ENCODE measurements around the gene NREP.

Gene NREP

DNA sequence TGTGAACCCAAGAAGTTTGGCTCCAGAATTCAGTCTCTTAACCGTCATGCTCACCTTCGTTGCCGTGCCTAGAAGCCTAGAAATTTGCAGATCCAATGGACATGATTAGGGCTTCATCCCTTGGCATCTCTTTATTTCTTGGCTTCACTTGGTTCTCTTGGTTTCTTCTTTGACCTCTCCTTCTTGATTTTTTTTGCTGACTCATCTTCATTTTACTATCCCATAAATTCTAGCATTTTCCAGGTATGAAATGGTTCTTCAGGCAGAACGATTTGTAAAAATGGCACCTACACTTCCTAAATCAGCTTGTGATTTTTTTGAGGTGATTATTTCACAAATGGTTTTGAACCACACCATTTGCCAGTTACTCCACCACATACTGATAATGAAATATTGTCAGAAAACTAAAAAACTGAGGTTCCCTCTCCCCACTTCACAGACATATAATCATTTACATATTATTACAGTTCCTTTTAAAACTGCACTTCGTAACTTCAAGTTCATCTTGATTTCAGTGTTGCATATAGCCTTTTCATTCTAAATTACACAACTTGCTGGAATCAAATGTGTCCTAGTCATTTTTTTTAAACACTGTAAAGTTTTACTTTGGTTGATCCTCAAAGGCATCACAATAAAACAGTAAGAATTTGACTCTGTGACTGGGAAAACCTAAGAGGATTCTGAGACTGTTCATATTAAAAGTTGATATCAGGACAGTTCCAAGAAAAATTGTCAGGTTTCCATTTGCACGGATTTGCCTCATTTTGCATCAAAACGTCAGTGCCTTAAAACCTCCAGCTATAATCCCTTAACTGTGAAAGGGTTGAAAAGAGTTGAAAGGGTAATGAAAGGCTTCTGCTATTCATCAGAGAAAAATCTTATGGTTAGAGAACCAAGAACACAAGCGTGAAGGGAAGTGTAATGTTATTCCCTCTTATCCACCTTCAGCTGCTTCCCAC lies 8.9 kb upstream of the NREP start:
- DNase-seq (ENCODE audit: low spot score) = no peak

DNA sequence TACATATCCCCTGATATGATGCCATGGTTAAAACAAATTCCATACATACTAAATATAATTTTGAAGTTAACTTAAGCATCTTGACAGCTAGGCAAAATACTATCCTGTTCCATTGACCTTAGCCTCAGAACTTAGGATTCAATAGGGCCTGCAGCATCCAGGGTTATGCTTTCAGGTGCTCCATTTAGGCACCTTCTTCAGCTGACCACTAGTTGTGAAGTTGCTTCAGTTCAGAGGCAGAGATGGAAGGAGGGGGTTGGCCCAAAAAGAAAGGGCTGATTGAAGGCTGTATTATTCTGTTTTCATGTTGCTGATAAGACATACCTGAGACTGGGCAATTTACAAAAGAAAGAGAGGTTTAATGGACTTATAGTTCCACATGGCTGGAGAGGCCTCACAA lies 7.0 kb upstream of the NREP start:
- no peak for DNase-seq (ENCODE audit: low spot score)

DNA sequence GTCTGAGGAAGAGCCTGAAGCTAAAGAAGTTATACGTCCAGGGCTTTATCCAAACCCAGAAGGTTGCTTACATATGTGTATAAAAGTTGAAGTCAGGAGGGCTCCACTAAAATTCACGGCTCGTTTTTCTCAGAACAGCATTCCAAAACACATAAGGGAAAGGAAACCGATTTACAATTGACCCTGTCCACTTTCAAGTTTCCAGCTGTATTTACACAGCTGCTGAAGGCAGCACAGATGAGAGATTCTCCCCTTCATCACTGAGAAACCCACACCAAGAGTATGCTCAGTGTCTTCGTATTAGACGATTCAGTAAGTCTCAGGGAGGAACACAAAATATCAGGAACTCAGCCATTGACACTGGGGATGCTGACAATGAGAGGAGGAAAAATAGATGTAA lies 5.9 kb upstream of the NREP start:
- DNase-seq (ENCODE audit: low spot score) = no peak

DNA sequence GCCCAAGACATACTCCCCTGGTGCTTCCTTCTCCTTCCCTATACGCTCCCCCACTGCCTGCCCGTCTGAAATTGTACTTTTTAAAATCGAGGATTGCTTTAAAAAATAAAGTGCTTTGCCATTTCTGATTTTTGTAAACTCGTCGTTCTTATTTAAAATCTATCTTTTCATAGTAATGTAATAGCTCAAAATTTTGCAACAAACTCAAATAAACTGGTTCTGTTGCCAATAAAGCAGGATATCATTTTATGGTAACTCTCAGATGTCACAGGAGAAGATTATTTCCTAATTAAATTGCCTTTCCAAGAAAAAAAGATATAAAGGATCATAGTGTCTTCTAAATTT lies 1.3 kb upstream of the NREP start:
- no peak for DNase-seq (ENCODE audit: low spot score)

DNA sequence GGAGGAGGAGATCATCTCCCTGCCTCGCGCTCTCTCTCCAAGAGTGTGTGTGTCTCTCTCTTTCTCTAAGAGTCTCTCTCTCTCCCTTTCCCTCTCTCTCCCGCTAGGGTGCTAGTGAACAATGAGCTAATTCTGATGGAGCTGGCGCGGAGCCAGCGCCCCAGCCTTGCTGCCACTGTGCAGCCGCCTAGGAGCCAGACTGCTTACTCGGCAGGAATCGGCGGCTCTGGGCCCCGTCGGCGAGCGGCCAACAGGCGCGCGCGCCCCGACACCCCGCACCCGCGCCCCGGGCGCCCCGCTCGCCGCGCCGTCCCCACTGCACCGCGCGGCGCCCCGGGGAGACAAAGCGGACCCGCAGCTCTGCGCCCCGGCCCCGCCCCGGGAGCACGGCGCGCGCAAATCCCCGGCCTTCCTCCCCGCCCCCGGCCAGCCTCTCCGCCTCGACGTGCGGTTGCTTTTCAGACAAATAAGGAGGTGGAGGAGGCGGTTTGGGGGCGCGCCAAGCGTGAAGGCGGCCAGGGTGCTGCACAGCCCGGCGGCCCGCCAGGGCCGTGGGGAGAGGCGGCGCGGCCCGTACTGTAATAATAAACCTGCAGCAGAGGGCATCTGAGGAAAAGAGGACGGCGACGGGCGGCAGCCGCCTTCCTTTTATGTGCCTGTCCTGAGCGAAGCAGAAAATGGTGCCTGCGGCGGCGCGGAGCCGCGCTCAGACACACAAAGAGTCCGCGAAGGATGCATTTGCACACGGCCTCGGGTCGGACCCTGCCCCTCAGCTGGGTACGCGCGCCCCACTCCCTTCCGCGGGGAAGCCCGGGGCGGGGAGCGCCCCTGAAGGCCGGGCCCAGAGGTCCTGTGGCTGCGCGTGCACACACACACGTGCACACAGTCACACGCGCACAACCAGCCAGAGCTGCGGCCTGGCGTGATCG lies 625 bp upstream of the NREP start:
- peak; percentile 64 for DNase-seq (ENCODE audit: low spot score)

DNA sequence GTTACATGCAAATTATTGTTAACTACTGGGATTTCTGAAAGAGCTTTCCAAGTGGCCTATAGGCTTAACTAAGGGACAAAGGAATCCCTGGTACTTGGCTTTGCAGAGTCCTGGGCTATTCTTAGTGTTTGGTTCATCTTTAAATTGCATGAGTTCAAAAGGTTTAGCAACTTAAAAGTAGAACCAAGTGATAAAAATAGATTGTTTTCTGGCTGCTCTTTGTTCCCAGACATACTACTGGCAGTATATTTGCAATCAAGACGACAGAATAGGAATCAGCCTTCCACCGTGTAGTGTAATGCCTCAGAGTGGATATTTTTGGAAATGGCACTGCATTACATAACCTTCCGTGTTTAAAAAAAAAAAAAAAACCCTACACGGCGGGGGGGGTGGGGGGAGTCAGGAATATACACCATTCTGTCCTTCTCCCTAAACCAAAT lies 1.0 kb downstream of the NREP start:
- DNase-seq (ENCODE audit: low spot score) = no peak

DNA sequence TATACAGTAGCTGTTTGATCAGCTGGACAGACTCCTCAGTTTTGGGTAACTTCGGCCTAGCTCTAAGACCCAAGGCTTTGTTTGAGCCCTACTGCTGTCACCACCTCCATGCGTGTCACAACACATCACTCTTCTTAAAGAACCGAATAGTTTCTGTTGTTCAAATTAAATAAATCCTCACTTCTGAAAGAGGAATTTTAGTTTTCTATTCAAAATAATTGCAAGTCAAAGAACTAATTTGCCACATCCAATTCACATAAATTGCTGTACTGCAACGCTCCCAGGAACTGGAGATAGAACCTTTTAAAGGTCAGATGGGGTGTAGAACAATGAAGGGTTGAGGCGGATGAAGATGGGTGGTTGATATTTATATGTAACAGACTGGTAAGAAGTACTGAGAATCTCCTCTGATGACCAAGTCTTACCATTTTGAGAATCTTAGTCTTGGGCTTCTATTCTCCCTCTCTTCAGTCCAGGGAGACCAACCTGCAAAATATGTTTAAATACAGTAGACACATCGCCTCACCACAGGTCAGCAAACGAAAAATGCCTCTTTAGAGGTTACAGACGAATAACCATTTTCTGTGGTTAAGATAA lies 1.6 kb downstream of the NREP start:
- no peak for DNase-seq (ENCODE audit: low spot score)

DNA sequence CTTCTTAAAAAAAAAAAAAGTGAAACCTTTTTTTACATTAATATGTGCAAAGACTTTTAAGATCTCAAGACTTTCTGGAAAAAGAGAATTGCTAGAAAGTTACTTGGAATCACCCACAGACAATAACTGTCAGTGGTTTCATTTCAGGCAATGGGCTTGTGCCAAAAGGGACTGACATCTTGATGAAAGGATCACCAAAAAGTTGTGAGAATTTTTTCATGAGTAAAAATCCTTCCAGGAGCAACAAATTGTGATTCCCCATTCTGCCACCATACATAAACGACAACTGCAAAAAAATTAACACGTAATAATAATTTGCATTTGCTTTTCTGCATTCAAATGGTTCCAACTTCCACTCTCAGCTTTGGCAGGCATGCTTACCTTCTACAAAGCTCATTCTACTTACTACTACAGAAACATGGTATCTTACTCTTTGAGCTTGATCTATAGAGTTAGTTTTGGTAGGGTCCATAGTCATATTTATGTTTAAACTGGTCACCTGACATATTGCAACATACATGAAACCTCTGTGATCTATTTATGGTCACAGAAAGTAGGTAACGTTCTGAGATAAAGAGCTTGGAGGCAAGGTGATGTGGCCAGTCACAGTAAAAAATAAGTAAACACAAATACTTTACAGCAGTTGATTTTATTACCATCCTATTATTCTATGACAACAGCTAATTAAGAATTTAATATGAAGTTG lies 3.0 kb downstream of the NREP start:
- no peak for DNase-seq (ENCODE audit: low spot score)

DNA sequence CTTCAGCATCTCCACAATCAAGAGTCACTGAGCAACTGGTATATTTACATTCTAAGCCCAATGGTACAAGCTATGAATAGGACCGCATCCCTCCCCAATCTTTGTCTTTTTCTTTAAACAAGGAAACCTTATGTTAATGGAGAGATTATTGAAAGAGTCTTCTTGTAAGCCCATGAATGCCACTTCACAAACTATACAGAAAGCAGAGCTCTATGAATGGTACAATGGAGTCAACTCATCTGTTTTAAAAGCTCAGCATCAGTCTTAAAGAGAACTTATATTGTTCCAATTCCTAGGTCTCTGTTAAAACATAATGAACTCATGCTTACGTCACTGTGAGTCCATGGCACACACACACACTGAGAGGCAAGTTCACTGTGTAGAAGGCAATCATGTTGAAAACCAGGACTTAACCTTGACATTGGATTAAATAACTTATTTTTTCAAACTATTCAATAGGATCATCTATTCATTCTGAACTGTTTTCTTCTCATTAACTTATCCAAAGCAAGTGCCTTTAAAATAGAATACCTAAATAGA lies 4.5 kb downstream of the NREP start:
- DNase-seq (ENCODE audit: low spot score) = no peak

DNA sequence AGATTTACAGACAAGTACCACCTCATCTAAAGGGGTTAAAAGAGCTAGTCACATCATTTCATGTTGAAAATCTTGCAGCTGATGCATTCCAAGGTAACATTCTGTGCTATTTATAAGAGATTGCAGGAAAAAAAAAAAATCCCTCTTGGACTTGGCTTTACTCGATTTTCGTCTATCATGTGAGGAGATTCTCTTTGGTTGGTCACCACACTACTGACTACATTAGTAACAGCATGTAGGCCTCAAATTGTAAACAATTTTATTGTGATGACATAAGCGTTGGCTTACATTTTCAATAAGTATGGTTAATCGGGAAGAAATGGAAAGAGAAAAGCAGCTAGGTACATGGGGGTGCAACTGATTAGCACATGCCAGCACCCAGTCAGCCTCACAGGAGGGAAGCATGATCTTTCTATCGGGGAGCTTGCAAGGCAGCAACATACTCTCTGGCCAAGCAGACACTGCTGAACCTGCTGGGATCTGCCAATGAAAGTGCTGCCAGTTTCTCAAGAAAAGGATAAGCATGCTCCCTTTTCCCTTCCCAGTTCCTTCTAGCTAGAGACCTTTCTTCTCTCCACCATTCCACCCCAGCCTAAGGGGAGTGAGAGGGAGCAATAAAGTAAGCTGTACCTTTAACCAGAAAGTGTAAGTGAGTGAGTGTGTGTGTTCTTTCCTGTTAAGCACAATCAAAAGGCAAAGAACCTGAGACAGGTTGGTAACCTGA lies 7.5 kb downstream of the NREP start:
- no peak for DNase-seq (ENCODE audit: low spot score)

DNA sequence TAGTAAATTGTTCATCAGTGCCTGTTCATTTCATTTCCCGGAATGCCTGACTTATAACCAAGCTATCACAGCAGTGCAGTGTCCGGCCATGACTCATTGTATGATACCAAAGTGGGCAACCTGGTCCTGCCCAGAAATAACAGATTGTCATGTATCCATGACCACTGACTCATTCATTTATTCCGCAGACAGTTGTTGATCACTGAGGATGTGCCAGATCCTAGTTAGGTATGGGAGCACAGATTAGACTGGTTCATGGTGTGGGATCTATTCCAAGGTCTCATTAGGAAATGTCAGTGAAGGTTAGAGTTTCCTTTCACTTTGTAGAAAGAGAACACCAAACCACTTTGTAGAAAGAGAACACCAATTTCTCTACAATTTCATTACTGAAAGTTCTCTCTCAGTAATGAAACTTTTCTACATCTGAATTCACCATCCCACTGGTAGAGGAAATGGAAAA lies 8.7 kb downstream of the NREP start:
- DNase-seq (ENCODE audit: low spot score) = no peak

DNA sequence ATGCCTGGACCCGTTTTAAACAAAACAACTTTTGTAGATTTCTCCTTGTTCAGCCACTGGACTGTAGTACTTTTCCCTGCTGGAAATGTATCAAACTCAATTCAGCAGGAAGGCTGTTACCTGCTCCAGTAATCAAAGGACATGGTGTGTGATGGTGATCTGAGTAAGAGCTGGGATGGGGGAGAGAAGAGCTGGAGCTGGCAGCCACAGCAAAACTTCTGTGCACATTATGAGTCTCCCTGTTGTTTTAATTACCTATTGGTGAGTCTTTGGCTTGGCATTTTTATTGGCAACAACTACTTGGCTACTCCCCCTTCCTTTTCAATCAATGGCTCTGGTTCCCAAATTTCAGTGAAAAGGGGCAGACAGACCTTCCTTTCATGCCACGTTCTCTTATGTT lies 9.7 kb downstream of the NREP start:
- DNase-seq (ENCODE audit: low spot score) = no peak

DNA sequence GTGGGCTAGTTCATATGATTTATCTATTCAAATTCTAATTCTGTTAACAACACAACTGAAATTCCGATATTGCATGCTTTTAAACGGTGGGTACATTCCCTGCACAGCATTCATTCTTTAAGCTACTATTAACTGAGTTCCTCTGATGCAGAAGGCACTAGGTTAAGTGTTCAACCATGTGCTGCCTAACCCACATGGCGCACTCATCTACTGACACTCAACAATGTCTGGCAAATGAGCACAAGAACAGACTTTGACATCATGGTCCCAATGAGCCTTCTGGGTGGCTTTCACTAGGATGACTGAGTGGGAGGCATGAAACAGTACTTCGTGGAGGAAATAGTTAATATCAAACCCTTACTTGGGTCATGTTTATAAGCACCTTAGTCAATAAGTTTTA lies 10.2 kb downstream of the NREP start:
- DNase-seq (ENCODE audit: low spot score) = no peak

DNA sequence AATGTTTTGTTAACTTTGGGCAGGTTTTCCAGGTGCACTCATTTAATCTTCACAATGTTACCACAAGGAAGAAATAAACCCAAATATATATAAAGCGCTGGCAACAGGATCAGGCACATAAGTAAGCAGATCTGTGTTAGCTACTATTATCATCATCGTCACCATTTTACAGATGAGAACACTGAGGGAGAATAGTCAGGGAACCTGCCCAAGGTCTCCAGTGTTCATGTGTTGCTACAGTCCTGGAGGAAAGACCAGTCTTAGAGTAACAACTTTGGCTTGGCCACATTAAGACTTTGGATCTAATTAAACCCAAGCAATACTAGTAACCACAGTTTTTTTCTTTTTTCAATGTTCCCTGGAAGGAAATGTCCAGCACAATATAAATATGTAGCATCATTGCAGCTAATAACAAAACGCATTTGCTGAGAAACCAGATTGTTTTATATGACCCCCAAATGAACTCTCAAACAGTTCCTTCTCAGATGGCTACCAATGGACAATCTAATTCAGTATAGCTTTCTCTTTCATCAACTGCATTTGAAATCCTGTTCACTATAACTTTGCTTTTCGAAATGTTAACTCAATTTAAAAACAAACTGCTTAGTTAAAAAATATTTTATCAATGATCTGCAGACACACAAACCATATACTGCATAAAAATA lies 11.8 kb downstream of the NREP start:
- no peak for DNase-seq (ENCODE audit: low spot score)

DNA sequence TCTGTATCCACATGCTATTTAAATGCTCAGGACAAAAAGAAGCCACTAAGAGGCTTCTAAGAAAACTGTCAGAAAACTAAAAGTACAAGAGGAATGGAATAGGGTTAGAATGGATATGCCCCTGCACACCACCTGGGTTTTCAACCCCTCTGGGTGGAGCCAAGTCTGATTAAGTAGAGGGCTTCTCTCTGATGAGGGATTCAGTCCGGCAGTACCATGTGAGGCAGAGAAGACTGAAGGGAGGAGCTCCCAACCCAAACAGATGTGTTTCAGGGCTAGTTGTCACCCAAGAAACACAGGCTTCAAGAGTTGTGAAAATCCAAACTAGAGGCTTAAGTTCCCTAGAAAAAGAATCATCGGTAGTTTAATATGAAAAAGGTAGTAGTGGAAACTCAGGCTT lies 12.5 kb downstream of the NREP start:
- no peak for DNase-seq (ENCODE audit: low spot score)

DNA sequence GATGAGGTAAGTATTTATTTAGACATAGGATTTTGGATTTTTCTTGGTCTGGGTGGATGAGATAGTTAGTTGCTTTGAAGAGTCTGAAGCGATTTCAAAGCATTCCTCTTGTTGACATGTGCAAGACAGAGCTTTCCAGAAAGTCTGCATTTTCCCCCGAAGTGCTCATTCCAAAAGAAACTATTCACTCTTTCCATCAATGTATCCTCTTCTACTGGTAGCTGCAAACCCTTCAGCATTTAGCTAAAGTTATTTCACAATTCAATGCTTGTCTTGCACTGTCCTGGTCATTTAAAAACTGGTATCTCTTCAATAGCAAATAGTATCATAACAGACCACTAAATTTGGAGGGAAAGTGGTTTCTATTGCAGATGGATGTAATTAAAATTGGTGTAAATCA lies 13.0 kb downstream of the NREP start:
- no peak for DNase-seq (ENCODE audit: low spot score)

DNA sequence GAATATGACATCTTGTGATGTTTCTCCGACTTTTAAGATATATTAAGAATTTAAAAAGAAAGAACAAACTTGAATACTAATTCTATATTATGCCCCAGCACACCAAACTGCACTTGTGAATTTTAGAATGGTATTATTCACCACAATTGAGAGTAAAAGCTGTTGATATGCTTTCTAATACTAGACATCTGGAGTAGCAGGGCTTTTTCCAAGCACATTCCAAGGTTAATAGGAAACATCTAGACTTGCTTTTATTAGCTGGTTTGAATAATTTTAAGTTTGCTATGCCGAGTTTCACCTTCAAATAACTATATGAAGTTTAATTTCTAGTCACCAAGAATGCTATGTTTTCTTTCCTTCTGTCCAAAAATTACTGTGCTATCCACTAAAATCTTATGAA lies 13.5 kb downstream of the NREP start:
- no peak for DNase-seq (ENCODE audit: low spot score)

DNA sequence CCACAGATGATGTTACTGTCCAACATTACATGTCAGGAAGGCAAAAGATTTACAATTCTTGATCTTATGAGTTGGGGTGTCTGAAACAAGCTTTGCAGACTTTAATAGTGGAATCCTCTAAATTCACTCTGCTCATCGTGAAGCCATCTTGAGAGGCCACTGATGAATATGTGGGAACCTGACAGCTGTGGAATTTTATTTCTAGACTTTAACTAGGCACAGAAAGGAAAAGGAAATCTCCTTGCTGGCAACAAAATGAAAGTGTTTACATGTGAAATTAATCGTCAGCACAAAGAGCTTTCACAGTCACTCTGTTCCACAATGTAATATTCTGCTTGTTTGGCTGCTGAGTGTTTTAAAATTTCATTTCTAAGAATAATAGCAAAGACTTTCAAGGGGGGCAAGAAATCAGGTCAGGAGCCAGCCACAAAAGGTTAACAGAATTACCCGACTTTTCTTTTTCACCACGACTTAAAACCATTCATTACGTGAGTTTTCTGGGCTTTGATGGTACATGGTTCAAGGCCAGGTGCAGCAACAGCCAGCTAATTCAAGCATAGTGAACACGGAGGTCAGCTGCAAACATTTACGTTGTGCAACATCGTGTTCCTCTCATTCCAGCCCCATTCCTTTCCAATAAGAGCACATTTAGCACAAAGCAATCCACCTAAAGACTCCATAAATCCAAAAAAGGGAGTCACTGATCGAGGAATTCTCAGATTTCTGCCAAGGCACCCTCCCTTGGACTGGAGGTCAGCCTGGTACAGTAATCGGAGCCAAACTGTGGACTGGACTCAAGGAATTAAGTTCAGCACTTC lies 14.6 kb downstream of the NREP start:
- no peak for DNase-seq (ENCODE audit: low spot score)

DNA sequence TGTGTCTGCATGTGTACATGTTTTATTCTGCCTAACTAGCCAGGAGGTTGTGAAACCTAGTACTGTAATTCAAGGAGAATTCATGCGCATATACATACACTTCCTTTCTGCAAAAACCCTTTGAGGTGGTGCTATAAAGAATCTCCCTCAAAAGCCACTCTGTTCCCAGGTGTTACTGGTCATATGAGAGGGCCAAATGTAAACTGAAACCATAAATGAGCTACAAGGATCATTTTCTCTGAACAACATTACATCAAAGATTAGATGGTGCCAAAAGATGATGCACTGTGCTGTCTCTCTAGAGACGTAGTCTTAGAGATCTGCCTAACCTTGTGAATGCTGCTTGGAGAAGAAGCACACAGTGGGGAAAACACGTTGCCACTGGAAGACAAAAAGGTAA lies 15.7 kb downstream of the NREP start:
- no peak for DNase-seq (ENCODE audit: low spot score)

DNA sequence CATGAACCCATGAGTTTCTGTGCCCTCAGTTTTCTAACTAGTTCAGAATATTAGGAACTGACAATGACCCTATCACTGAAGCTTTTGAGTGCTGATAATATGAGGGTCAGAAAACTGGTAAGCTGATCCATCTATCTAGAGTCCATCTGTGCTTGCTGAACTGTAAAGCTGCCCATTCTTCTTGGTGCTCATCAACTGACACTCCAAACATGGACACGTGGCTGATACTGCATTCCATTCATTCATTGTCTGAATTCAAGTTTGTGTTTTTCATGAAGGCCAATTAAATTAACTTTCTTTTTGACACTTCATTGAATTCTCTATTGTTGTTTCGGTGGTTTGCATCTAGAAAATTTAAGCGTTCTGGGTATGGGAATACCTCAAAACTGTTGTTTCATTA lies 17.6 kb downstream of the NREP start:
- no peak for DNase-seq (ENCODE audit: low spot score)

All from hematopoietic multipotent progenitor cell treated with erythropoietin and hydrocortisone succinate and interleukin-3 and kit ligand, for 17 days (in vitro differentiated cells).